ENCODE data around the gene HPN.

HPN gene

GRCh38 chr19:35069696-35070095, 28.2 kb downstream of the HPN start:
- Histone ChIP-seq H3K27me3 (replicated peaks; ENCODE audit: insufficient read depth, low read length) (peaks cover 58% of the 10 kb centered on the region), H4K20me1 (ENCODE audit: insufficient read depth, low read length) (no peaks in the 10 kb centered on the region), H3K4me2 (ENCODE audit: low read depth, low read length) (no peak overlapping the region), H3K9me3 (replicated peaks; ENCODE audit: insufficient read depth, low read length) (no peaks in the 10 kb centered on the region), H3K27ac (ENCODE audit: low read length) (no peak overlapping the region), H3K4me1 (ENCODE audit: low read length) (no peaks in the 10 kb centered on the region), H3K36me3 (replicated peaks; ENCODE audit: insufficient read depth, low read length) (no peaks in the 10 kb centered on the region), H3K9ac (ENCODE audit: low read length) (no peak overlapping the region), H2AFZ (ENCODE audit: low read length) (no peak overlapping the region), H3K9me2 (replicated peaks; ENCODE audit: insufficient read depth, low read length) (no peaks in the 10 kb centered on the region), H3F3A (ENCODE audit: insufficient read depth, low read length) (no peaks in the 10 kb centered on the region), H3K4me3 (ENCODE audit: low read length) (no peak overlapping the region), H3K79me2 (ENCODE audit: low read length) (no peaks in the 10 kb centered on the region)
- no peak for DNase-seq
- no peak for TF ChIP-seq EZH2 (optimal IDR thresholded peaks at IDR 0.05; ENCODE audit: low read depth, low read length)
- no peak for TF ChIP-seq CTCF (IDR thresholded peaks at IDR 0.05; ENCODE audit: low read length)
- TF ChIP-seq EZH2phosphoT487 (IDR thresholded peaks at IDR 0.05; ENCODE audit: low read length) = no peak

- Histone ChIP-seq H3K4me2 (ENCODE audit: low read depth, low read length) (no peak overlapping the region), H3K79me2 (ENCODE audit: low read length) (no peaks in the 10 kb centered on the region), H3K9ac (ENCODE audit: low read length) (no peak overlapping the region), H3K4me3 (ENCODE audit: low read length) (no peak overlapping the region), H3K9me3 (replicated peaks; ENCODE audit: insufficient read depth, low read length) (no peaks in the 10 kb centered on the region), H3K4me1 (ENCODE audit: low read length) (no peaks in the 10 kb centered on the region), H3K36me3 (replicated peaks; ENCODE audit: insufficient read depth, low read length) (no peaks in the 10 kb centered on the region), H3K9me2 (replicated peaks; ENCODE audit: insufficient read depth, low read length) (no peaks in the 10 kb centered on the region), H4K20me1 (ENCODE audit: insufficient read depth, low read length) (no peaks in the 10 kb centered on the region), H3F3A (ENCODE audit: insufficient read depth, low read length) (no peaks in the 10 kb centered on the region), H3K27me3 (replicated peaks; ENCODE audit: insufficient read depth, low read length) (peaks cover 65% of the 10 kb centered on the region), H3K27ac (ENCODE audit: low read length) (no peak overlapping the region), H2AFZ (ENCODE audit: low read length) (no peak overlapping the region)
- no peak for TF ChIP-seq EZH2 (optimal IDR thresholded peaks at IDR 0.05; ENCODE audit: low read depth, low read length)
- no peak for TF ChIP-seq CTCF (IDR thresholded peaks at IDR 0.05; ENCODE audit: low read length)
- no peak for TF ChIP-seq EZH2phosphoT487 (IDR thresholded peaks at IDR 0.05; ENCODE audit: low read length)
- no peak for DNase-seq
These were observed 28.9 kb downstream of the HPN start for GRCh38 chr19:35070471-35070870.

- Histone ChIP-seq H3K4me3 (ENCODE audit: low read length) (no peak overlapping the region), H3F3A (ENCODE audit: insufficient read depth, low read length) (no peaks in the 10 kb centered on the region), H3K9me2 (replicated peaks; ENCODE audit: insufficient read depth, low read length) (no peaks in the 10 kb centered on the region), H3K9ac (ENCODE audit: low read length) (no peak overlapping the region), H3K4me1 (ENCODE audit: low read length) (no peaks in the 10 kb centered on the region), H3K4me2 (ENCODE audit: low read depth, low read length) (no peak overlapping the region), H3K79me2 (ENCODE audit: low read length) (no peaks in the 10 kb centered on the region), H4K20me1 (ENCODE audit: insufficient read depth, low read length) (no peaks in the 10 kb centered on the region), H3K27me3 (replicated peaks; ENCODE audit: insufficient read depth, low read length) (peaks cover 90% of the 10 kb centered on the region), H3K36me3 (replicated peaks; ENCODE audit: insufficient read depth, low read length) (no peaks in the 10 kb centered on the region), H2AFZ (ENCODE audit: low read length) (no peak overlapping the region), H3K9me3 (replicated peaks; ENCODE audit: insufficient read depth, low read length) (no peaks in the 10 kb centered on the region), H3K27ac (ENCODE audit: low read length) (no peak overlapping the region)
- no peak for TF ChIP-seq EZH2 (optimal IDR thresholded peaks at IDR 0.05; ENCODE audit: low read depth, low read length)
- no peak for DNase-seq
These were observed 32.0 kb downstream of the HPN start for GRCh38 chr19:35073516-35073915.

GRCh38 chr19:35073941-35074340, 32.4 kb downstream of the HPN start:
- TF ChIP-seq EZH2 (optimal IDR thresholded peaks at IDR 0.05; ENCODE audit: low read depth, low read length) = no peak
- no peak for TF ChIP-seq EZH2phosphoT487 (IDR thresholded peaks at IDR 0.05; ENCODE audit: low read length)
- TF ChIP-seq CTCF (IDR thresholded peaks at IDR 0.05; ENCODE audit: low read length) = no peak
- H4K20me1 ChIP-seq (ENCODE audit: insufficient read depth, low read length) = no peaks in the 10 kb centered on the region
- H3K4me2 ChIP-seq (ENCODE audit: low read depth, low read length) = no peak overlapping the region
- no peaks in the 10 kb centered on the region for H3K36me3 ChIP-seq (replicated peaks; ENCODE audit: insufficient read depth, low read length)
- H3K9me2 ChIP-seq (replicated peaks; ENCODE audit: insufficient read depth, low read length) = no peaks in the 10 kb centered on the region
- H3K27ac ChIP-seq (ENCODE audit: low read length) = no peak overlapping the region
- H3K9me3 ChIP-seq (replicated peaks; ENCODE audit: insufficient read depth, low read length) = no peaks in the 10 kb centered on the region
- no peak overlapping the region for H3K9ac ChIP-seq (ENCODE audit: low read length)
- H3K79me2 ChIP-seq (ENCODE audit: low read length) = no peaks in the 10 kb centered on the region
- no peak for DNase-seq
- H2AFZ ChIP-seq (ENCODE audit: low read length) = no peak overlapping the region
- H3K27me3 ChIP-seq (replicated peaks; ENCODE audit: insufficient read depth, low read length) = peaks cover 90% of the 10 kb centered on the region
- H3K4me1 ChIP-seq (ENCODE audit: low read length) = no peaks in the 10 kb centered on the region
- no peak overlapping the region for H3K4me3 ChIP-seq (ENCODE audit: low read length)
- H3F3A ChIP-seq (ENCODE audit: insufficient read depth, low read length) = no peaks in the 10 kb centered on the region

Measured in MM.1S (cell line).